ENCODE data around the gene MAP2. TPM values are rescaled to one million over a fixed set of nuclear protein-coding genes. Genes with fewer than 3 reads are reported as not detected.

The MAP2 gene
- total RNA-seq, 4 donors from 2014 or later: 5.8 to 14.5 (median 8.8) TPM

- Histone ChIP-seq H3K27me3 (no peaks in the 10 kb centered on the region), H3K4me3 (no peak overlapping the region), H3K4me1 (no peaks in the 10 kb centered on the region), H3K9me3 (no peaks in the 10 kb centered on the region), H3K27ac (no peak overlapping the region), H3K36me3 (no peaks in the 10 kb centered on the region)
- DNase-seq: no peak
- 79% methylated on average over 3 of the region's 3 CpGs for WGBS, 2 donors
- no peak for TF ChIP-seq POLR2A (IDR thresholded peaks at IDR 0.05)
- no peak for TF ChIP-seq CTCF (IDR thresholded peaks at IDR 0.05)
- intact Hi-C loops (cut with DNase I): no loop called here
Observed at GRCh38 chr2:209458008-209458979, 34.4 kb downstream of the MAP2 start.

GRCh38 chr2:209459359-209459758 is 35.5 kb downstream of the MAP2 start:
- no peaks in the 10 kb centered on the region for H3K4me1 ChIP-seq
- no peak overlapping the region for H3K27ac ChIP-seq
- no peak for TF ChIP-seq POLR2A (IDR thresholded peaks at IDR 0.05)
- TF ChIP-seq CTCF (IDR thresholded peaks at IDR 0.05): no peak
- WGBS, 2 donors: 86 to 95% methylated on average over 2 of the region's 2 CpGs
- no peaks in the 10 kb centered on the region for H3K36me3 ChIP-seq
- H3K9me3 ChIP-seq: no peaks in the 10 kb centered on the region
- H3K27me3 ChIP-seq: no peaks in the 10 kb centered on the region
- intact Hi-C loops (cut with DNase I): no loop called here
- H3K4me3 ChIP-seq: no peak overlapping the region
- DNase-seq: no peak

- WGBS, 2 donors: 76 to 83% methylated on average over 5 of the region's 5 CpGs
Observed at GRCh38 chr2:209460151-209460761, 36.4 kb downstream of the MAP2 start.

GRCh38 chr2:209463226-209463625 is 39.4 kb downstream of the MAP2 start:
- H3K36me3 ChIP-seq: no peaks in the 10 kb centered on the region
- no peaks in the 10 kb centered on the region for H3K27me3 ChIP-seq
- 71 to 85% methylated on average over 1 of the region's 1 CpG for WGBS, 2 donors
- no peak for DNase-seq
- H3K9me3 ChIP-seq: no peaks in the 10 kb centered on the region
- intact Hi-C loops (cut with DNase I): no loop called here
- H3K4me3 ChIP-seq: no peak overlapping the region
- no peaks in the 10 kb centered on the region for H3K4me1 ChIP-seq
- H3K27ac ChIP-seq: no peak overlapping the region
- TF ChIP-seq CTCF (IDR thresholded peaks at IDR 0.05) (no peak), POLR2A (IDR thresholded peaks at IDR 0.05) (no peak)

More at GRCh38 chr2:209460151-209460761, 36.4 kb downstream of the MAP2 start:
- H3K36me3 ChIP-seq: no peaks in the 10 kb centered on the region
- H3K27ac ChIP-seq: no peak overlapping the region
- TF ChIP-seq POLR2A (IDR thresholded peaks at IDR 0.05) (no peak), CTCF (IDR thresholded peaks at IDR 0.05) (no peak)
- no peaks in the 10 kb centered on the region for H3K27me3 ChIP-seq
- H3K9me3 ChIP-seq: no peaks in the 10 kb centered on the region
- intact Hi-C loops (cut with DNase I): no loop called here
- H3K4me1 ChIP-seq: no peaks in the 10 kb centered on the region
- H3K4me3 ChIP-seq: no peak overlapping the region
- no peak for DNase-seq

- intact Hi-C loops (cut with DNase I): no loop called here
- 67 to 77% methylated on average over 1 of the region's 1 CpG for WGBS, 2 donors
- TF ChIP-seq POLR2A (IDR thresholded peaks at IDR 0.05) (no peak), CTCF (IDR thresholded peaks at IDR 0.05) (no peak)
- Histone ChIP-seq H3K4me3 (no peak overlapping the region), H3K9me3 (no peaks in the 10 kb centered on the region), H3K4me1 (no peaks in the 10 kb centered on the region), H3K27ac (no peak overlapping the region), H3K36me3 (no peaks in the 10 kb centered on the region), H3K27me3 (no peaks in the 10 kb centered on the region)
- DNase-seq: no peak
Observed at GRCh38 chr2:209463835-209464234, 40.0 kb downstream of the MAP2 start.
